Measurements from ENCODE around the gene NRTN.

NRTN gene

DNA sequence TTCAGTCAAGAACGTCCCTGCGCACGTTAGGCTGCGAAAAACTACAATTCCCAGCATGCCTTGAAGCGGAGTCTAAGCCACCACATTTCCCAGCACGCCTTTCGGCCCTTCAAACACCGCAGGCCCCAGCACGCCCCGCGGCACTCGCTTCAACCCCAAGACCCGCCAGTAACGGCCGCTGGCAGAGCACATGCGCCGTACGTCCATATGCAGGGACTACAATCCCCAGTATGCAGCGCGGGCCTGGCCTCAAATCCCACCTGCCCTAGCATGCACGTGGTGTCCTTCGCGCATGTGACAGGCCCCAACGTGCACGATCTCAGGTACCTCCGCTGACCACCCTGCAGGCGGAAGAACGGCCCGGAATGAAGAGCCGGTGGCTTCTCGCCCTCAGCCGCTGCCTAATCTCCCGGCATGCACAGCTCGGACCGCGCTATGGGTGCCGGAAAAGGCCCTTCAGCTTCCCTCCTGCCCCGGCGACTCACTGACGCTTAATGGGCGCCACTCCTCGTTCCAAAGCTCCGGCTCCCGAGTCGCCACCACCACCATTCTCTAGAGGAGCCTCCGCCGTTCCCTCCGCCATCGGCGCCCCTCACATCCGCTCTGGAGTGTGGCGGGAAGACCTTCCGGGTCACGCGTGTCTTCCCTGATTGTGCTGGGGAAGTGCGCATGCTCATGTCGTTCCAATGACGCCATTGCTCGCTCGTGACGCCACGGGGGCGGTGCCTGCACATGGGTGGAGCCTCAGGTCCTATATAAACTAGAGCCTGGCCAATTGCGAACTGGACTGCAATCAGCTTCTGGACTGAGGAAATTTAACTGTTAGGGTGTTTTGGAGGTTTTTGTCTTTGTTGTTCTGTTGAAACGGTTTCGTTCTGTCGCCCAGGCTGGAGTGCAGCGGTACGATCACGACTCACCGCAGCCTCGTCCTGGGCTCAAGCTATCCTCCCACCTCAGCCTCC lies 14.0 kb upstream of the NRTN start, which contains the start of gene DUS3L:
TSS of gene DUS3L (minus strand) at position 605 of the 962 bp plus-strand sequence. CDS start at position 583, 22 bp downstream.
- DNase-seq (ENCODE audit: low read depth in 2 of 2), result peak; percentile 94

DNA sequence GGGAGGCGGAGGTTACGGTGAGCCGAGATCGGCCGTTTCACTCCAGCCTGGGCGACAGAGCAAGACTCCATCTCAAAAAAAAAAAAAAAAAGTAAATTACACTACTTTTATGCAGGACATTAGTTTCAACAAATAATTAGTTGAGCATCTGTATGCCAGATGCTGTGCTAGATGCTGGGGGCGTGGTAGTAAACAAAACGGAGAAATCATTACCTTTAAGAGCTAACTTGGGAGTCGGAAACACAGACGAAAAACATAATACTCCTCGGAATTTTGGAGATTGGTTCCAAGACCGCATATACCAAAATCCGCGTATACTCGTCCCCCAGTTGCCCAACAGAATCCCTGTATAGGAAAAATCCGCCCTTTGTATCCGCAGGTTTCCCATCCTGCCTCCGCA lies 12.6 kb upstream of the NRTN start:
- DNase-seq (ENCODE audit: low read depth in 2 of 2), result no peak

DNA sequence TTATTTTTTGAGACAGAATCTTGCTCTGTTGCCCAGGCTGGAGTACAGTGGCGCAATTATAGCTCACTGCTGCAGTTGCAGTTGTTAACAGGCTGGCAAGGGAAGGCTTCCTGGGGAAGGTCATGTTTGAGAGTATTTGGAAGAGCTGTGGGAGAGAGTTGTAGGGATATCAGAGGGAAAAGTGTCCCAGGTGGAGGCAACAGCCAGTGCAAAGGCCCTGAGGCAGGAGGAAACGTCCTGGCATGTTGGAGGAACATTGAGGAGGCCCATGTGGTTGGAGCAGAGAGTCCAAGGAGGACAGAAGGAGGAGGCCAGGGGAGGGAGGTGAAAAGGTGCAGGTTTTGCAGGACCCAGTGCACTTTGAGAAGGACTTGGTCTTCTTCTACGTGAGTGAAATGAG lies 11.7 kb upstream of the NRTN start:
- DNase-seq (ENCODE audit: low read depth in 2 of 2), result no peak

DNA sequence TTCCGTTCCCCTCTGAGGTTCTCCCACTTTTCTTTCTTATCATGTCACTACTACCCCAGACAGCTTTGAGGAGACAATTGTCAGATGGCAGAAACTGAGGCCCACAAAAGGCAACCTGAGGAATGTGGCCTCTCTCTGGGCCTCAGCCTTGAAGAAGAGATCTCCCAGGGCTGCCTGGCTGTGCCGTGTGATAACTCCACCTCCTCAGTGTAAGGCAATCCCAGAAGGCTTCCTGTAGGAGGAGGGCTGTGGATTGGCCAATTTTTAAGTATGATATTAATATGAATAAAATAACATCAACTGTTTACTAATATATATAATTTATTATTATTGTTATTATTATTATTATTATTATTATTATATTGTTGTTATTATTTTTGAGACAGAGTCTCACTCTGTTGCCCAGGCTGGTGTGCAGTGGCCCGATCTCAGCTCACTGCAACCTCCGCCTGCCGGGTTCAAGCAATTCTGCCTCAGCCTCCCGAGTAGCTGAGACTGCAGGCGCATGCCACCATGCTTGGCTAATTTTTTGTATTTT lies 9.4 kb upstream of the NRTN start:
- DNase-seq (ENCODE audit: low read depth in 2 of 2), result no peak

DNA sequence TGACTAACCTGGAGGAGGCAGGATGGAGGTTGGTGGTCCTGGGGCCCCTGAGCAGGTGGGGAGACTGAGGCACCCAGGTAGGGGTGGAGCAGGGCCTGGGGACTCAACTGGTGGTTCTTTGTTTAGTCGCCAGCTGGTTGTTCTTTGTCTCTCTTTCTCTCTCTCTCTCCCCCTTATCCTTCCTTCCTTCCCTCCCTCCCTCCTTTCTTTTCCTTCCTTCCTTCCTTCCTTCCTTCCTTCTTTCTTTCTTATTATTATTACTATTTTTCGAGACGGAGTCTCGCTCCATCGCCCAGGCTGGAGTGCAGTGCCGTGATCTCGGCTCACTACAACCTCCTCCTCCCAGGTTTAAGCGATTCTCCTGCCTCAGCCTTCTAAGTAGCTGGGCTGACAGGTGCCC lies 6.6 kb upstream of the NRTN start:
- no peak for DNase-seq (ENCODE audit: low read depth in 2 of 2)

DNA sequence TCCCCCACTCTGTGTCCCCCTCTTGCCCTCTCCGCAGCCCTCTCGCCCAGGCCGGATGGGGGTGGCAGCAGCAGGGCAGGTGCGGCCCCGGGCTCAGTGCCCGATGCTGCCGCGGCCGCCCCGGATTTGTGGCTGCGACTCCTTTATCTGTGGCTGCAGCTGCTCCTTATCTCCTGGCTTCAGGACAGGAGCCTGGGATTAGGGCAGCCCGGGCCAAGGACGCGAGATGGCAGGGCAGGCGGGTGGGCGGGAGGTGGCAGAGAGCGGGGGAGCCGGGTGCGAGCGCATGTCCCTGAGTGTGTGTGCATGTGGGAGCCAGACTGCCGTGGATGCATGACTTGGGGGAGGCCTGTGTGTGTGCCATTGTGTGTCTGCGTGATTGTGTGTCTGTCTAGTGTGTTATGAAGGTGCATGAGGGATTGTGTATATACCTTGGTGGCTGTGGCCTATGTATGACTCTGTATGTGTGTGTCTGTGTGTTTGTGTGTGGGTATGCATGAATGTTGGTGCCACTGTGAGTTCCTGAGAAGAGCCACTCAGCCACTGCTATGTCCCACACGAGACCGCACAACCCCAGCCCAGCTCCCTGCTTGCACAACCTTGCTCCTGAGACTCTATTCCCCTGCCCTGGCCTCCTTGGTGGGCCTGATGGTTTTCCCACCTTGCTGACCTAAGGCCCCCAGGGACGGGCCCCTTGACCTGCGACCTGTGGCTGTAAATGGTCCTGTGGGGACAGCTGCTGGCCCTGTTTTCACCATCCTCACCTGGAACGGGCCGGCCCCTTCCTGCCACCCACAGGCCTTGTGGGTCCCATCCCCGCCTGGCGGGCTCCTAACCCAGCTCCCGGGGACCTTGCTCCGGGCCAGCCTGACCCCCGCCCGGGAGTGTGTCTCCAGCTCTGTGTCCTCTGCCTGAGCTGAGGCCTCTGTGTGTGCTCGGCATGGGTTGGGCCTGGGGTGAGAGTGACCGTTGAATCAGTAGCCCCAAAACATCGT lies 5.3 kb upstream of the NRTN start:
- DNase-seq (ENCODE audit: low read depth in 2 of 2), result no peak

DNA sequence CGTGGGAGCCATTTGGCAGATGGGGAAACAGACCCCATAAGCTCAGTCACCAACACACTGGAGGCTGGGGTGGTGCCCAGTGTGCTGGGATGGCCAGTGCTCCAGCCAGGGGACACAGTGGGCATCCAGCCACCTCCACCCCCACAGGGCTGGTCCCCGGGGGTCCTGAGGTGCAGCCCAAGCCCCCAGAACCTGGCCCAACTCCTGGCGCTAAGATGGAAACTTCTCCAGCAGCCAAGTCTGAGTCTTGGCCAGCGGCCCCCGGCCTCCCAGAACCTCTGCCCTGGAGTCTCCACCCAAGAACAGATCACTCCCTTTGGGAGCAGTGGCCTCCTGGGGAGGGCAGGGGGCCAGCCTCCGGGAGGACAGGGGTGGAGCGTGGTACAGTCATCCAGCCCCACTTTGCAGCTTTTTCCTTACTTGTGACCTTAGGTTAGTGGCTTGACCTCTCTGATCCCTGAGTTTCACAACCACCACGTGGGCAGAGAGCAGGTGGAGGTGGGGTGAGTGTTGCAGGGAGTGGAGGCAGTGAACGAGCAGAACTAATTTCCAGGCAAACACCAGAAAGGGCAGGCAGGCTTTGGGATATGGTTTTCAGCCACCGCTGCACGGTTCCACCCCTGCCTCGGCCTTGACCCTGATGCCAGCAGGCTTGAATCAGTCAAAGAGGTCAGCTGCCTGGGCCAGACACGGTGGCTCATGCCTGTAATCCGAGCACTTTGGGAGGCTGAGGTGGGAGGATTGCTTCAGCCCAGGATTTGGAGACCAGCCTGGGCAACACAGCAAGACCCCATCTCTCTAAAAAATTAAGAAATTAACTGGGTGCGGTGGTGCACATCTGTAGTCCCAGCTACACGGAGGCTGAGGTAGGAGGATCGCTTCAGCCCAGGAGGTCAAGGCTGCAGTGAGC lies 4.3 kb upstream of the NRTN start:
- DNase-seq (ENCODE audit: low read depth in 2 of 2), result no peak

DNA sequence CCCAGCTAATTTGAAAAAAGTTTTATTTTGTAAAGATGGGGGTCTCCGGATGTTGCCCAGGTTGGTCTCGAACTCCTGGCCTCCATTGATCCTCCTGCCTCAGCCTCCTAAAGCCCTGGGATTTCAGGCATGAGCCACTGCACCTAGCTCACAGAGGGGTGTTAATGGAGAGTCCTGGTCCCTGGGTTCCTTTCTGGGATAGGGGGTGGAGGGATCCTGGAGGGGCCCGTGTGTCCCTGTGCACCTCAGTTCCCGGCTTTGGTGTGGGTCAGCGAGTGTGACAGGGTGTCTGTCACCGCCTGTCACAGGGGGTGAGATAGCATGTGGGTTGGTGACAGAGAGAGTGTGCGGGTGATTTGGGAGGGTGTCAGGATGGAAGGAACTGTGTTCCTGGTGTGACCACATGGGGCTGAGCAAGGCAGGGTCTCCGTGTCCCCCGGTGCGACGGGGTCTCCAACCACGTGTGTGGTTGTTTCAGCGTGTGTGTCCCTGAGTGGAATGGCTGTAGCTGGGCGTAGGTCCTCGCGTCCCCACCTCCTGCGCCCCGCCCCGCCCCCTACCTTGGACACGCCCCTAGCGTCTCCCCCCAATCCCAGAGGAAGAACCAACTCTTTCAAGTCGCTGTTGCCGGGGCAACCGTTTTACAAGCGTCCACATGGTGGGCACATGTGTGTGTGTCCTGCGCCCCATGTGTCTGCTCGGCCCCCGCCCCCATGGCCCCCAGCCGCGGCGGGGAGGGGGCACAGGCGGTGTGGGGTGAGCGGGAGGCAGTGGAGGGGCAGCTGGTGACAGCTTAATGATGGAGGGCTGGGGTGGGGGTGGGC lies 2.9 kb upstream of the NRTN start:
- peak; percentile 31 to 38 for DNase-seq (ENCODE audit: low read depth in 2 of 2)

DNA sequence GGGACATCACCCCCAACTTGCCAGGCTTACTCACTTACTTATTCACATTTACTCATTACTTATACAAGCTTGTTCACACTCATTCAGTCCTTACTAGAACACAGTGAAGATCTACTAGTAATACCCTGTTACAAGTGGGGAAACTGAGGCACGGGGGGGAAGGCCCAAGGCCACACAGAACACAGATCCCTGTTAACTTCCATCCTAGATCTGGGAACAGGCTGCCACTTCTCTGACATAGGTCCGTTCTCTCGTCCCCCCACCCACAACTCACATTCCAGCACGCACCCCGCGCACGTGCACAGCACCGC lies 1.5 kb upstream of the NRTN start:
- DNase-seq (ENCODE audit: low read depth in 2 of 2), result no peak

DNA sequence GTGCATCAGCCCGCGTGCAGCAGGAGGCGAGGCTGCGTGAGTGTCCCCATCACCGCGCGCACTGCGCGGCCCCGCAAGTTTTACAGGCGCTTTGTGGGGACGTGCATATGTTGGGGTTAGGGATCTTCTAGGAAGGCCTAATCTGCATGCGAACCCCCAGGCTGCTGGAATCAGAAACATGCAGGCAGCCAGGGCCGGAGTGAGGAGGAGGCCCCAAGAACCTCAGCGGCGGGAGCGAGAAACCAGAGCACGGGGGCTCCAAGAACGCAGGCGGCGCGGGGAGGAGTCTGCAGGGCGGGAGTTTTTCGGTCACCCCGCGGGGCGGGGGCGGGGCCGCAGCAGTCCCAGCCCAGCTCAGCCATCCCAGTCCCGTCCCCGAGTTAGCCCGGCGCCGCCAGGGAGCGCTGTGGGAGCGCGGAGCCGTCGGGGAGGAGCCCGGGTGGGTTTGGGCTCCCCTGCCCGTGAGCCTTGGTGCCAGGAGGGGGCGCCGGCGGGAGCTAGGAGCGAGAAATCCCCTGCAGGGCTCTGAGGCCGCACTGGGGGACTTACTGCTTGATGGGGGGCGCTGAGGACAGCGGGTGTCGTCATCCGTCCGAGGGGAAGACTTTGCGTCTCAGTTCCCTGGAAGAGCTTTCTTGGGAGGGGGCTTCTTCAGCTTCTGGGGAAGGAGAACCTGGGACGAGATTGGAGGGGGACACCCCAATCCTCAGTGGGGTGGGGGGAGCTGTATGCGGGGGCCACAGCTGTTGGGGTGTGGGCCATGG lies 933 bp upstream of the NRTN start:
- peak; percentile 58 to 65 for DNase-seq (ENCODE audit: low read depth in 2 of 2)

DNA sequence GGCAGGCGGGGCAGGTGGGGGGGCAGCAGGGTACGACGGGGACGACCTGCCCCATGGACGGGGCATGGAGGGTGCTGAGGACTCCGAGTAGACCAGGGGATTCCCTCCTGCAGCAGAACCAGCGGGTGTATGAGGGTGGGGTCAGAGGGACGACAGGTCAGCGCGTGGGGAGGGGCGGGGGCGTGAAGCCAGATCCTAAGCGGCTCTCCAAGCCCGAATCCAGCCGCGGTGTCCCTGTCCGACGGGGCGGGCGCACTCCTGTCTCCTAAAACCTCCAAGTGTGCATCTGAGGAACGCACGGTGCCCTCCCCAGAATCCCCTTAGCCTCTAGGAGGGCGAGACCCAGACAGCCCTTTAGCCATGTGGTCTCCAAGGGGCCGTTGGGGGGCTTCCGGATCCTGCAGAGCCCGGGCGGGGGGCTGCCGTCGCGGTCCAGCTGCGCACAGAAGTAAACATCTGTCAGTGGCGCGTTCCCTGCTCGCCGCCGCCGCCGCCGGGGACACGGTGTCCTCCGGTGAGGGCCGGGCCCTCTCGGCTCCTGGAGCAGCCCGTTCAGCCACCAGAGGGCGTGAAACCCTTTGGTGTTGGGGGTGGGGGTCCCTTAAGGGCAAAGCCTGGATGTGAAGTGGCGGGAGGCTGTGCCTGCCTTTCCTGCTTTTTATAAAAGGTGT lies 730 bp downstream of the NRTN start:
- DNase-seq (ENCODE audit: low read depth in 2 of 2), result no peak

DNA sequence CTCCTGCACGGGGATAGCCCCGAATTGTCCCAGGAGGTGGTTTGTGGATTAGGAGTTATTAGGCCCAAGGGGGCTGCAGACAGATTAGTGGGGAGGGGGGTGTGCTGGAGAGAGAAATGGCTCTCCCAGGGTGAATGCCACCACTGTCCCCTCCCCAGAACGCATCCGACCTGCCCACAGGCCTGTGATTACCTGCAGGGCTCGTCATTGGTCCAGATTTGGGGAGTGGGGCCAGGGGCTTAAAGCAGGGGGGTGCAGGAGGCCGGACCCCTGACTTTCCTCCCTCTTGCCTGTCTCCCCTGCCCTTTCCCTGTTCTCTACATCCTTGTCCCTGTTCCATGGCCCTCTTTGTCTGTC lies 1.2 kb downstream of the NRTN start:
- no peak for DNase-seq (ENCODE audit: low read depth in 2 of 2)

DNA sequence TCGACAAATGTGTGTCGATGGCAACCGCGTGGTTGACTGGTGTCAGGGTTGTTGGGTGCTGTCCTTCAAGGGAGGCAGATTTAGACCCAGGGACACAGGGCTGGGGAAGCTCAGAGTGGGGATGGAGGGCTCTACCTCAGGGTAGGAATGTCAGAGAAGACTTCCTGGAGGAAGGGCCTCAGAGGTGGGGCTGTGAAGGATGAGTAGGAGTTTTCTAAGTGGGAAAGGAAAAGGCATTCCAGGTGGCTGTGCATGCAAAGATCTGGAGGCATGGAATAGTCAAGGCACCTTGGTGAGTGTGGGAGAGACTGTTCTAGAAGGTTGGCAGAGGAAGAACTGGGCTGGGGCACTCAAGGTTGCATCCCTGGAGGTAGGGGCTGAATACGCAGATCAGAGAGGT lies 2.0 kb downstream of the NRTN start:
- DNase-seq (ENCODE audit: low read depth in 2 of 2), result no peak

DNA sequence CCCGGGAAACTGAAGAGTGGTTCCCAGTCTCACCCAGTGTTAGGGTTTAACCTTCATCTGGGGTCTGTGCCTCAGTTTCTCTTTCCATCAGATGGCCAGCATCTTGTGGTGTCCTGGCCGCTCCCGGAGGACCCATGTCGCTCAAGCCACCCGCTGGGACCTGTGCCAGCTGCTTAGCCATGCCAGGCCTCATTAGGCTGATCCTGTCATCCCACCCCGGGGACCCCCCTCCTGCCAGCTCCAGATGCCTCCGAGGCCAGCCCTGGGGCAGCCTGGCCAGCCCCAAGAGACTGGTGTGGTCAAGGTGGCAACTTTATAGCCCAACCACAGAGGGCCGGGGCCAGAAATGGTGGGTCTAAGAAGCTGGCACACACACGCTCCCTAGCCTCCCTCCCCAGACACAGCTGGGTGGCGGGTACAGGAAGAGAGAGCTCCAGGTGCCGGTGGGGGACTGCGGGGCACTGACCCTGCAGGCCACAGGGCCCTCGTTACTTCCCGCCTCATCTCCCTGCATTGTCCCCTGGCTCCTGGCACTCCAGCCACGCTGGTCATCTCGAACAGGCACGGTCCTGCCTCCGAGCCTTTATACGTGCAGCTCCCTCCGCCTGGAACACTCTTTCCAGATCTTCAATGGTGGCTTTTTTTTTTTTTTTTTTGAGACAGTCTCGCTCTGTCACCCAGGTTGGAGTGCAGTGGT lies 3.4 kb downstream of the NRTN start:
- no peak for DNase-seq (ENCODE audit: low read depth in 2 of 2)

DNA sequence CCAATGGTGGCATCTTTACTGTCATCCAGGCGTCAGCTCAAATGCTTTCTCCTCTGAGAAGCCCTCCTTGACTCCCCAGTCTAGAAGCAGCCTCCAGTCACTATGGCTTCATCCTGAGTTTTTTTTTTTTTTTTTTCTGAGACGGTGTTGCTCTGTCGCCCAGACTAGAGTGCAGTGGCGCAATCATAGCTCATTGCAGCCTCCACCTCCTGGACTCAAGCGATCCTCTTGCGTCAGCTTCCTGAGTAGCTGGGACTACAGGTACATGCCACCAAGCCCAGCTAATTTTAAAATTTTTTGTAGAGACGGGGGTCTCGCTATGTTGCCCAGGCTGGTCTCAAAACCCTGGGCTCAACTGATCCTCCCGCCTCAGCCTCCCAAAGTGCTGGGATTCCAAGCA lies 4.2 kb downstream of the NRTN start:
- no peak for DNase-seq (ENCODE audit: low read depth in 2 of 2)

DNA sequence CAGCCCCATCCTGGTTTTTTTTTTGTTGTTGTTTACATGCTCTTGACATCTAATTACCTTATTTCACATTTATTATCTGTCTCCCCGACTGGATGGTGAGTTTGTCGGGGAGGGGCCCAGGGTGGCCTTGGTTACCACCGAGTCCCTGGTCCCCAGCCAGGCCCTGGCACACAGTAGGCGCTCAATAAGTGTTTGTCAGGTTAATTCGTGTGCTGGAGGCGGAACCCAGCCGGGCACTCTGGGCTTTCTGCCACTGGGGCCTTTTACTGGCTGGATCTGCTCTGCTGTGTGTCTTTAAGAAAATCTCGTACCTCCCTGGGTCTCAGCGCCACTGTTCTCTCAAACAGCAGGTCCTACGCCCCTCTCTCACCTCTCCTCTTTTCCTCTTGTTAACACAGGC lies 4.6 kb downstream of the NRTN start:
- no peak for DNase-seq (ENCODE audit: low read depth in 2 of 2)

DNA sequence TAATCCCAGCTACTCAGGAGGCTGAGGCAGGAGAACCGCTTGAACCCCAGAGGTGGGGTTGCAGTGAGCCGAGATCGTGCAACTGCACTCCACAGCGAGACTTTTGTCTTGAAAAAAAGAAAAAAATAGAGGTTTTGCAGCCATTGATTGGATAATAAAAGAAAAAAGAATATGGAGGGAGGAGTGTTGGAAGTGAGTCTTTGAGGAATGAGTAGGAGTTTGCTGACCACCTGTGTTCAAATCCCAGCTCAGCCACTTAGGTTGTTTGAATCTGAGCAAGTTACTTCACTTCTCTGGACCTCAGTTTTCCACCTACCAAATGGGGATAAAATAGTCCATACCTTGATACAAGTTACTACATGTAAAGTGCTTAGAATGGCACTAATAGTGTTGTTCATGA lies 6.2 kb downstream of the NRTN start:
- DNase-seq (ENCODE audit: low read depth in 2 of 2), result no peak

DNA sequence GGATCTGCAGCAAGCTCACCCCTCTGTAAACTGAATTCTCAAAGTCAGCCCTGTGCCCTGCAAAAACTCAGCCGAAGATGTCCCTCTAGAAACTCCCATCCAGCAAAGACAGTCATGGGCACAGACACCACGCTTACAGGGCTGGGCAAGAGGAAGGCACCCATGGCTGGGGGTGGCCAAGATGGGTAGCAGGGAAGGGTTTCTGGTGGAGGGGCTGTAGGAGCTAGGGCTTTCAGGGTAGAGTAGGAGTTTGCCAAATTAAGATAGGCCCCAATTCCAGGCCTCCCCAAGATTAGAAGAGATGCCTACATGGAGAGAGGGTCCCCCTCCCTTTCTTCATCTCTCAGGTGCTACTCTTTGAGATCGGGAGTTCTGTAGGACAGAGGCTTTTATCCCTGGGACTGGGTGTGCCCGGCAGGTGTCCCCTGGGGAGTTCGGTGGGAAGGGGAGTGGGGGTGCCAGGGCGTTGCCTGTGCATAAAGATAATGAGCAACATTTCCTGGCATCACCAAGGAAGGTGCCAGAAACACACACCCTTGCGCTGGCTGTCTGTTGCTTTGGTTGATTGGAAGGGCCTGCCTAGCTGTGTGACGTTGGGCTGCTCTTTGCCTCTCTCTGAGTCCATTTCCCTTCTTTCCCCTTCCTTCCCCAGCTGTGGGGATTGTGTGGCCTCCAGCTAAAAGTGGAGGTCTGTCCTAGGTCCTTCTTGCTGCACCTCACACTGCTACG lies 9.4 kb downstream of the NRTN start:
- DNase-seq (ENCODE audit: low read depth in 2 of 2), result no peak

Measured in fibroblast of skin of left biceps (primary cell).